HEK293 (cell line): ENCODE results near the gene CARD14.

ENCODE experiments used
- CTCF ChIA-PET: fragments of 350-600 bp; formaldehyde crosslinking; extraction: SDS; loops from one replicate; lab custom pipeline; 2021; ENCODE audit warnings: antibody characterized with exemption; lab: Yijun Ruan, JAX
- POLR2A ChIA-PET: fragments of 300-600 bp; formaldehyde crosslinking; extraction: SDS; loops from one replicate; lab custom pipeline; 2020; ENCODE audit warnings: antibody characterized with exemption, inconsistent platforms; lab: Yijun Ruan, JAX
- H3K27ac ChIP-seq: fragments of 200-500 bp; sonication (Bioruptor generic); 2 replicates; pipeline ENCODE4 v1.5.1; 2014; ENCODE audit warnings: low read depth, low read length, control low read depth, inconsistent platforms; ENCODE audit errors: extremely low read depth
- H3K36me3 ChIP-seq, 2 experiments: fragments of 200-500 bp in 1 of 2; sonication (Bioruptor generic) in 1 of 2; 1 replicate in 1 of 2; 2 replicates in 1 of 2; pipeline ENCODE4 v1.5.1; 2014 to 2017; ENCODE audit warnings: inconsistent platforms in 2 of 2, low read length in 2 of 2; ENCODE audit not compliant: control insufficient read depth in 2 of 2, insufficient read depth in 1 of 2
- H3K4me1 ChIP-seq: fragments of 200-500 bp; sonication (Bioruptor generic); 2 replicates; pipeline ENCODE4 v1.5.1; 2014; ENCODE audit warnings: mild to moderate bottlenecking, low read length, inconsistent platforms; ENCODE audit not compliant: control insufficient read depth, insufficient read depth
- H3K4me3 ChIP-seq: 2 replicates; pipeline ENCODE4 v1.5.1; 2011; ENCODE audit warnings: low read depth, mild to moderate bottlenecking, control low read depth, low read length, moderate library complexity
- H3K9me3 ChIP-seq: fragments of 200-500 bp; sonication (Bioruptor generic); 2 replicates; pipeline ENCODE4 v1.5.1; 2014; ENCODE audit warnings: low read depth, low read length, inconsistent platforms; ENCODE audit not compliant: control insufficient read depth, insufficient read depth
- AEBP2 ChIP-seq: fragments of 450-650 bp; formaldehyde crosslinking; IDR thresholded peaks from 2 replicates; pipeline ENCODE4 v1.5.1; 2016; ENCODE audit warnings: missing biosample characterization, missing genetic modification characterization, borderline replicate concordance
- EGR2 ChIP-seq: fragments of 450-650 bp; formaldehyde crosslinking; IDR thresholded peaks from 2 replicates; pipeline ENCODE4 v1.5.1; 2016; ENCODE audit warnings: low read depth, missing biosample characterization, missing genetic modification characterization
- GLIS2 ChIP-seq: fragments of 450-650 bp; formaldehyde crosslinking; IDR thresholded peaks from 2 replicates; pipeline ENCODE4 v1.5.1; 2016; ENCODE audit warnings: missing biosample characterization, missing genetic modification characterization
- KLF10 ChIP-seq: fragments of 450-650 bp; IDR thresholded peaks from 2 replicates; pipeline ENCODE4 v1.5.1; 2018; ENCODE audit warnings: missing biosample characterization, mild to moderate bottlenecking, missing genetic modification characterization
- PATZ1 ChIP-seq: fragments of 450-650 bp; formaldehyde crosslinking; IDR thresholded peaks from 2 replicates; pipeline ENCODE4 v1.5.1; 2016; ENCODE audit warnings: missing biosample characterization, missing genetic modification characterization
- PRDM4 ChIP-seq: fragments of 450-650 bp; formaldehyde crosslinking; IDR thresholded peaks from 2 replicates; pipeline ENCODE4 v1.5.1; 2017; ENCODE audit warnings: missing biosample characterization, missing genetic modification characterization
- REST ChIP-seq: fragments of 450-650 bp; formaldehyde crosslinking; IDR thresholded peaks from 2 replicates; pipeline ENCODE4 v1.5.1; 2016; ENCODE audit warnings: missing biosample characterization, missing genetic modification characterization
- SETDB1 ChIP-seq: IDR thresholded peaks from one replicate; pipeline ENCODE4 v1.6.1; 2017; ENCODE audit warnings: mild to moderate bottlenecking, low read length, moderate library complexity, mixed read lengths; ENCODE audit not compliant: insufficient read length
- YY2 ChIP-seq: fragments of 450-650 bp; formaldehyde crosslinking; IDR thresholded peaks from 2 replicates; pipeline ENCODE4 v1.5.1; 2016; ENCODE audit warnings: missing biosample characterization, missing genetic modification characterization
- ZFP41 ChIP-seq: fragments of 450-650 bp; formaldehyde crosslinking; IDR thresholded peaks from 2 replicates; pipeline ENCODE4 v1.5.1; 2016; ENCODE audit warnings: missing biosample characterization, missing genetic modification characterization, borderline replicate concordance
- ZNF174 ChIP-seq: fragments of 450-650 bp; formaldehyde crosslinking; IDR thresholded peaks from 2 replicates; pipeline ENCODE4 v1.5.0; 2017; ENCODE audit warnings: missing biosample characterization, mild to moderate bottlenecking, missing genetic modification characterization
- ZNF24 ChIP-seq: fragments of 450-650 bp; formaldehyde crosslinking; IDR thresholded peaks from 2 replicates; pipeline ENCODE4 v1.5.1; 2016; ENCODE audit warnings: missing biosample characterization, missing genetic modification characterization
- ZNF248 ChIP-seq: fragments of 450-650 bp; formaldehyde crosslinking; IDR thresholded peaks from 2 replicates; pipeline ENCODE4 v1.5.1; 2017; ENCODE audit warnings: missing biosample characterization, missing genetic modification characterization
- ZNF394 ChIP-seq: fragments of 450-650 bp; formaldehyde crosslinking; IDR thresholded peaks from 2 replicates; pipeline ENCODE4 v1.5.1; 2016; ENCODE audit warnings: missing biosample characterization, missing genetic modification characterization, mild to moderate bottlenecking, moderate library complexity, borderline replicate concordance
- ZNF426 ChIP-seq: fragments of 450-650 bp; formaldehyde crosslinking; IDR thresholded peaks from 2 replicates; pipeline ENCODE4 v1.5.1; 2017; ENCODE audit warnings: missing biosample characterization, missing genetic modification characterization, mild to moderate bottlenecking, inconsistent platforms, moderate library complexity
- ZNF580 ChIP-seq: fragments of 450-650 bp; formaldehyde crosslinking; IDR thresholded peaks from 2 replicates; pipeline ENCODE4 v1.5.1; 2016; ENCODE audit warnings: missing biosample characterization, missing genetic modification characterization
- ZNF677 ChIP-seq: fragments of 450-650 bp; IDR thresholded peaks from 2 replicates; pipeline ENCODE4 v1.5.0; 2018; ENCODE audit warnings: missing biosample characterization, mild to moderate bottlenecking, missing genetic modification characterization, moderate library complexity
- ZNF701 ChIP-seq: fragments of 450-650 bp; formaldehyde crosslinking; IDR thresholded peaks from 2 replicates; pipeline ENCODE4 v1.5.1; 2016; ENCODE audit warnings: missing biosample characterization, missing genetic modification characterization
- ZNF830 ChIP-seq: fragments of 450-650 bp; IDR thresholded peaks from 2 replicates; pipeline ENCODE4 v1.5.0; 2018; ENCODE audit warnings: missing biosample characterization, missing genetic modification characterization, low read depth, mild to moderate bottlenecking, moderate library complexity
- TF ChIP-seq, protein P1 (sequence below): fragments of 450-650 bp; IDR thresholded peaks from 2 replicates; pipeline ENCODE4 v1.5.1; 2018; ENCODE audit warnings: missing biosample characterization, mild to moderate bottlenecking, missing genetic modification characterization
- TF ChIP-seq, protein P2 (sequence below): fragments of 450-650 bp; formaldehyde crosslinking; IDR thresholded peaks from 2 replicates; pipeline ENCODE4 v1.5.1; 2017; ENCODE audit warnings: missing biosample characterization, mild to moderate bottlenecking, missing genetic modification characterization, moderate library complexity
- TF ChIP-seq, protein P3 (sequence below): IDR thresholded peaks from 2 replicates; pipeline ENCODE4 v1.6.1; 2011; ENCODE audit warnings: mild to moderate bottlenecking, low read depth, low read length, borderline replicate concordance

CARD14 gene

GRCh38 chr17:80152081-80152702, 17.6 kb upstream of the CARD14 start (continued):
- no peak for TF ChIP-seq AEBP2 (tag by site-specific recombination)
- TF ChIP-seq YY2 = no peak
- no peak for TF ChIP-seq KLF10 (tag by site-specific recombination)
- no peak for TF ChIP-seq PATZ1 (tag by site-specific recombination)
- TF ChIP-seq EGR2 (tag by site-specific recombination) = no peak
- no peak for TF ChIP-seq ZNF677 (tag by site-specific recombination)
- TF ChIP-seq, protein P1, sequence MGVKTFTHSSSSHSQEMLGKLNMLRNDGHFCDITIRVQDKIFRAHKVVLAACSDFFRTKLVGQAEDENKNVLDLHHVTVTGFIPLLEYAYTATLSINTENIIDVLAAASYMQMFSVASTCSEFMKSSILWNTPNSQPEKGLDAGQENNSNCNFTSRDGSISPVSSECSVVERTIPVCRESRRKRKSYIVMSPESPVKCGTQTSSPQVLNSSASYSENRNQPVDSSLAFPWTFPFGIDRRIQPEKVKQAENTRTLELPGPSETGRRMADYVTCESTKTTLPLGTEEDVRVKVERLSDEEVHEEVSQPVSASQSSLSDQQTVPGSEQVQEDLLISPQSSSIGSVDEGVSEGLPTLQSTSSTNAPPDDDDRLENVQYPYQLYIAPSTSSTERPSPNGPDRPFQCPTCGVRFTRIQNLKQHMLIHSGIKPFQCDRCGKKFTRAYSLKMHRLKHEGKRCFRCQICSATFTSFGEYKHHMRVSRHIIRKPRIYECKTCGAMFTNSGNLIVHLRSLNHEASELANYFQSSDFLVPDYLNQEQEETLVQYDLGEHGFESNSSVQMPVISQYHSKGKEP (tag by site-specific recombination) = no peak
- TF ChIP-seq, protein P2, sequence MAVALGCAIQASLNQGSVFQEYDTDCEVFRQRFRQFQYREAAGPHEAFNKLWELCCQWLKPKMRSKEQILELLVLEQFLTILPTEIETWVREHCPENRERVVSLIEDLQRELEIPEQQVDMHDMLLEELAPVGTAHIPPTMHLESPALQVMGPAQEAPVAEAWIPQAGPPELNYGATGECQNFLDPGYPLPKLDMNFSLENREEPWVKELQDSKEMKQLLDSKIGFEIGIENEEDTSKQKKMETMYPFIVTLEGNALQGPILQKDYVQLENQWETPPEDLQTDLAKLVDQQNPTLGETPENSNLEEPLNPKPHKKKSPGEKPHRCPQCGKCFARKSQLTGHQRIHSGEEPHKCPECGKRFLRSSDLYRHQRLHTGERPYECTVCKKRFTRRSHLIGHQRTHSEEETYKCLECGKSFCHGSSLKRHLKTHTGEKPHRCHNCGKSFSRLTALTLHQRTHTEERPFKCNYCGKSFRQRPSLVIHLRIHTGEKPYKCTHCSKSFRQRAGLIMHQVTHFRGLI (tag by site-specific recombination) = no peak
- no peak for TF ChIP-seq SETDB1
- no peak for TF ChIP-seq PRDM4 (tag by site-specific recombination)
- TF ChIP-seq ZNF394 = no peak
- no peak for TF ChIP-seq ZNF248
- no peak for TF ChIP-seq GLIS2 (tag by site-specific recombination)

DNA sequence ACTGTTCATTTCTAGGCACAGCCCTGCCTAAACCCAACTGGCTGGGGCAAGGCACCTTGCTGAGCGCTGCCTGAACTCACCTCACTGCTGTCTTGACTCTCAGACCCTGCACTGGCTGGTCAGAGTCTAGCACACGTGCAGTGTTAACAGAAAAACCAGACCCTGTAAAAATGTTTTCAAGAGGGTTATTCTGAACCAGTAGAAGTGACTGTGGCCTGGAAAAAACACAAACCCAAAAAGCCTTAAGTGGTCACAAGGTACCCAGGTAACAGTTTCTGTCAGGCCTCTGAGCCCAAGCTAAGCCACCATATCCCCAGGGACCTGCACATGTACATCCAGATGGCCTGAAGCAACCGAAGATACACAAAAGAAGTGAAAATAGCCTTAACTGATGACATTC, 16.8 kb upstream of the CARD14 start:
- Histone ChIP-seq H3K36me3 (no peaks in the 10 kb centered on the region; a peak in 1 of 3 replicates), H3K9me3 (no peaks in the 10 kb centered on the region), H3K4me3 (no peak overlapping the region), H3K4me1 (0 out of 2 replicates have a peak, but pooled peaks cover 2% of the 10 kb centered on the region), H3K27ac (no peak overlapping the region)
- ChIA-PET POLR2A (no interaction called here), CTCF (no interaction called here)
- TF ChIP-seq, protein P3, sequence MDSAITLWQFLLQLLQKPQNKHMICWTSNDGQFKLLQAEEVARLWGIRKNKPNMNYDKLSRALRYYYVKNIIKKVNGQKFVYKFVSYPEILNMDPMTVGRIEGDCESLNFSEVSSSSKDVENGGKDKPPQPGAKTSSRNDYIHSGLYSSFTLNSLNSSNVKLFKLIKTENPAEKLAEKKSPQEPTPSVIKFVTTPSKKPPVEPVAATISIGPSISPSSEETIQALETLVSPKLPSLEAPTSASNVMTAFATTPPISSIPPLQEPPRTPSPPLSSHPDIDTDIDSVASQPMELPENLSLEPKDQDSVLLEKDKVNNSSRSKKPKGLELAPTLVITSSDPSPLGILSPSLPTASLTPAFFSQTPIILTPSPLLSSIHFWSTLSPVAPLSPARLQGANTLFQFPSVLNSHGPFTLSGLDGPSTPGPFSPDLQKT = no peak
- TF ChIP-seq ZNF830 (no peak), ZNF426 (no peak), ZNF580 (no peak), ZNF701 (tag by site-specific recombination) (no peak), REST (tag by site-specific recombination) (no peak), ZFP41 (tag by site-specific recombination) (no peak), ZNF24 (tag by site-specific recombination) (no peak), ZNF174 (tag by site-specific recombination) (no peak)
